ENCODE measurements around the gene CDK17.

The CDK17 gene

DNA sequence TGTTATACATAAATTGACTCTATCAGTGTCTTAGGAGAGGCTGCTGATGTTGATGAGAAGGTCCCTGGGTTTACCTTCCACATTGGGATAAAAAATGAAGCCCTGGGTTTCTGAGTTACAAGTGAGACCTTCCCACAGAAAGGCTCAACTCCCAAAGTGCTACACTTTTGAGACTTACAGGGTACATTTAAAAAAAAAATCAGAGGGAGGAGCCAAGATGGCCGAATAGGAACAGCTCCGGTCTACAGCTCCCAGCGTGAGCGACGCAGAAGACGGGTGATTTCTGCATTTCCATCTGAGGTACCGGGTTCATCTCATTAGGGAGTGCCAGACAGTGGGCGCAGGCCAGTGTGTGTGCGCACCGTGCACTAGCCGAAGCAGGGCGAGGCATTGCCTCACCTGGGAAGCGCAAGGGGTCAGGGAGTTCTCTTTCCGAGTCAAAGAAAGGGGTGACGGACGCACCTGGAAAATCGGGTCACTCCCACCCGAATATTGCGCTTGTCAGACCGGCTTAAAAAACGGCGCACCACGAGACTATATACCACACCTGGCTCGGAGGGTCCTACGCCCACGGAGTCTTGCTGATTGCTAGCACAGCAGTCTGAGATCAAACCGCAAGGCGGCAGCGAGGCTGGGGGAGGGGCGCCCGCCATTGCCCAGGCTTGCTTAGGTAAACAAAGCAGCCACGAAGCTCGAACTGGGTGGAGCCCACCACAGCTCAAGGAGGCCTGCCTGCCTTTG is 84.3 kb downstream of the CDK17 start:
- peak; percentile 22 for DNase-seq (ENCODE audit: low spot score)

DNA sequence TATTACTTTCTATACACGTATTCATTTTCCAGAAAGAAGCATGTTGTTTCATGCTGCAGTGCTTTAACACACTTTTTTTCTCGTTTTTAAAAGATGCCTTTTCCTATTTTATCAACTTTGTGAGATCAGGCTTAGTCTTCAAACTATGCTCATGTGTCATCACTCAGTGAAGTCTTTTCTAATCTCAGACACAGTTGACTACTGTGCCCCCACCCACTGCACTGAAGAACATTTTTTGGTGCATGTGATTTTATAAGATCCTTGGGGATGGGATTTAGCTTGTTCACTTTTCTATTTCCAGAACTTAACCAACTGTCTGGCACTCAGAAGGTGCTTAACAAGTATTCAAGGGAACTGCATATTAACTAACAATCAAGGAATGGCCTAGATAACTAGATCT is 85.5 kb downstream of the CDK17 start:
- DNase-seq (ENCODE audit: low spot score), result no peak

GRCh38 chr12:96313606-96314005 is 86.6 kb downstream of the CDK17 start:
- no peak for DNase-seq (ENCODE audit: low spot score)

DNA sequence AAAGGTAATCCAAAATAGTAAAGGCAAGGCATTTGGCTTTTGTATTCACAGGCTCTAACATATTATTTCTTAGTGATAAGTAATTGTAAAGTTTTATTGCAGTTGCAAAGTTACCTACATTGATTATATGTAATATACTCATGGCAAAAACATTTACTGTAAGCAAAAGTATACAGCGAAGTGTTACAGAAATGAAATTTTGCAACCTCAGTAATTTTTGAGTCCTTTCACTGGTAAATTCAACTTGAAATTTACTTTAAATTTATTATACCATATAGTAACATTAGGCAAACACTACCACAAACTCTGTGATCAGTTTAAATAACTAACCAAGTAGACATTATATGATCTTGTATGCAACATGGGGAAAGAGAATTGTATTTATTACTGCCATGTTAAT is 89.0 kb downstream of the CDK17 start:
- DNase-seq (ENCODE audit: low spot score), result no peak

- no peak for DNase-seq (ENCODE audit: low spot score)
Measured at GRCh38 chr12:96310067-96310466, 90.2 kb downstream of the CDK17 start.

GRCh38 chr12:96308881-96309280 is 91.4 kb downstream of the CDK17 start:
- DNase-seq (ENCODE audit: low spot score), result no peak

GRCh38 chr12:96305665-96306064 is 94.6 kb downstream of the CDK17 start:
- no peak for DNase-seq (ENCODE audit: low spot score)

DNA sequence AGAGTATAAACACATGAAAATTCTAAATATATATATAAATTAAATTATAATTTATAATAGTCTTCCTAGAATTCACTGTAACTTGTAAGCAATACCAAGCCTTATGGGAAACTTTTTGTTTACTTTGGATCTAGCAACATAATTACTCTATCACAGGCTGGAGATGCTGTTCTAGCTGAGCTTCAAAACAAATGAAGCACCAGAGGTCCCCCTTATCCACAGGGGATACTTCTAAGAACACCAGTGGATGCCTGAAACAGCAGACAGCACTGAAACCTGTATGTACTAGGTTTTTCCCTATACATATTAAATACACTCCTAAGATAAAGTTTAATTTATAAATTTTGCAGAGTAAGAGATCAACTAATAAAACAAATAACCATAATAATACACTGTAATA is 96.6 kb downstream of the CDK17 start:
- no peak for DNase-seq (ENCODE audit: low spot score)

DNA sequence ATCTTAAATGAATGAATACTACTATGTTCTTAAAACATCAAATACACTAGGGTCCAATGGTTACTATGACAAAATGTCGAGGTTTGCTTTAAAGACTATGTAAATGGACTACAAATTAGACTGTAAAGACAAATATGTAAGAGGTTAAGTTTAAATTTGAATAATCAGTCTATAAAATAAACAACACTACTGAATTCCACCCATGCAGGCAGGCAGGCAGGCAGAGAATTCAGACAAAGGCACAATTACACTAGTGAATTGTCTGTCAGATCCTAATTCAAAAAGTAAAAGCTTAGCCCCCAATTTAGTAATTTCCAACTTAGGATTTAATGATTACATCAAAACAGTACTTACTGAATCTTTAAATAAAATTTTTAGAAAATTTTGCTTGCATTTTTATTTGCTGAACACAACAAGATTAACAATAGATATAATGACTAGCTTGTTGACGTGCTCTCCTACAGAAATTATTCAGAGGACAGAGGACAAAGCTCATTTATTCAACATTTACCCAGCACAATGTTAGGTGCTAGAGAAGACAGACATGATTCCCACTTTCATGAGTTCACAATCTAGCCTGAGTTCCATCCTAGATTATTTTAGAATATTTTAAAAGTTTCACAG is 97.4 kb downstream of the CDK17 start:
- no peak for DNase-seq (ENCODE audit: low spot score)

DNA sequence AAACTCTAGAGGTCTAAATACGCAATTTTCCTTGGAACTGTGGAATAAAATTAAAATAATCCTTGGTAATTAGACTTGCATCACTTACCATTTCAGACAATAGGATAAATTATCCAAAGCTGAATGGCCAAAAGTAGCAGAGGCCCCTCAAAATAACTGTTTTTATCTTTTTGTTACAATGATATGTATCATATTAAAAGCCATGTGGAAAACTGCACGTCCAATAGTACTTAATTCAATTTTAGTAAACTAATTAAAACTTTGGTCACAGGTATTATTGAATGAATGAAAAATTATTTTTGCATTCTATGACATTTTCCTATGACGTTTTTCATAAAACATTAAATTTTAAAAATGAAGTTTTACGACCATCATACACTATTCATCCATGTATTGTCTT is 98.5 kb downstream of the CDK17 start:
- no peak for DNase-seq (ENCODE audit: low spot score)

- DNase-seq (ENCODE audit: low spot score), result no peak
Measured at GRCh38 chr12:96300064-96300463, 100.2 kb downstream of the CDK17 start.

DNA sequence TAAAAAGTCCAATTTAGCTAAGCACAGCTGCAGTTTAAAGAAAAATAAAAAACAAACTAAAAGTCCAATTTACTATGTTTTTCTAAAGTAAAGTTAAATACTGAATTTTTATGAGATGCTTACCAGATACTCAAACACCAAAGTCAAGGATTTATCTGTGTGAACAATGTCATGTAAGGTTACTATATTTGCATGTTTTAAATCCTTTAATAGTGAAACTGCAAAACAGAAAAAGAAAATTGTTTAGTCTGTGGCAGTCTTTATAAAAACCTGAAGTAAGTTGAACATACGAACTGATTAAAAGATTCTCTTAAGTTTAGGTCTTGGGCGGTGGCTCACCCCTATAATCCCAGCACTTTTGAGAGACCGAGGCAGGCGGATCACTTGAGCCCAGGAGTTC is 102.7 kb downstream of the CDK17 start:
- no peak for DNase-seq (ENCODE audit: low spot score)

- no peak for DNase-seq (ENCODE audit: low spot score)
Measured at GRCh38 chr12:96295532-96296160, 104.6 kb downstream of the CDK17 start.

- DNase-seq (ENCODE audit: low spot score), result peak; percentile 38
Measured at GRCh38 chr12:96294831-96295230, 105.4 kb downstream of the CDK17 start.

- DNase-seq (ENCODE audit: low spot score), result no peak
Measured at GRCh38 chr12:96293093-96293492, 107.1 kb downstream of the CDK17 start.

- no peak for DNase-seq (ENCODE audit: low spot score)
Measured at GRCh38 chr12:96289067-96289466, 111.2 kb downstream of the CDK17 start.

- DNase-seq (ENCODE audit: low spot score), result no peak
Measured at GRCh38 chr12:96285158-96285557, 115.1 kb downstream of the CDK17 start.

DNA sequence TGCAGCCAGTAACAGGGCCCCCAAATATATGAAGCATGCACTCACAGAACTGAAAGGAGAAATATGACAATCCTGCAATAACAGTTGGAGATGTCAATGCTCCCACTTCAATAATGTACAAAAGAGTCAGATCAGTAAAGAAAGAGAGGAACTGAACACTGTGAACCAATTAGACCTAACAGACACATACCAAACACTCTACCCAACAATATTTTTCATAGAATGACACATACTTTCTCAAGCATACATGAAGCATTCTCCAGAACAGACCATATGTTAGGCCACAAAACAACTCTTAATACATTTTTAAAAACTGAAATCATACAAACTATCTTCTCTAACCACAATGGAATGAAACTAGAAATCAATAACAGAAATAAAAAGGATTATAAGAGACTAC is 125.9 kb downstream of the CDK17 start:
- DNase-seq (ENCODE audit: low spot score), result no peak

DNA sequence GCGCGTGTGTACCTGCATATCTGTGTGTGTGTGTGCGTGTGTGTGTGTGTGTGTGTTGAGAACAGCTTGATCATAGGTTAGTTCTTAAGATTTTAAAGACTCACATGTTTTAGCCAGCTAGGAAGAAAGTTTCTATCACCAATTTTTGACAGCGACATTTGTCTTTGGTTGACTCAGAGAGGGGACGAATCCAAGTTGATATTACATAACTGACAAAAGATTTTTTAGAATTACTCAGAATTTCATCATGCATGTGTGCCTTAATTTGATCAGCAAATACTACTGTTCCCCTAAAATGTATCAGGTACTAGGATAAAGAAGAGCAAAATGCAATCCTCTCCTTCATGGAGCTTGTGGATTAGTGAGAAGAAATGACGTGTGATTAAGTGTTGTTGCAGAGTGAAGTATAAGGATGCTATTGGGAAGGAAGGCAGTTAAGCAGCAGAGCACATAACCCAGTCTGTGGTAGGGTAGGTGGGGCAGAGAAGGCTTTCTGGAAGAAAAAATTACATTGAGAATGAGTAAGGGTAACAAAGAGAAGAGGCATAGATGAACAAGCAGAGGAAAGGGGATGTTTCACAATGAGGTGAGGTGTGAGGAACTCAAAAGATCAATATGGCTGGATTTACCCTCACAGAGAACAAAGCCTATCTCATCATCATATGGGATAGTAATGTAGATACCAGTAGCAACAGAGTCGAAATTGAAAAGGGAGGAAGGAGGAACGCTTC is 128.6 kb downstream of the CDK17 start:
- DNase-seq (ENCODE audit: low spot score), result no peak

- no peak for DNase-seq (ENCODE audit: low spot score)
Measured at GRCh38 chr12:96266238-96266637, 134.0 kb downstream of the CDK17 start.

- DNase-seq (ENCODE audit: low spot score), result no peak
Measured at GRCh38 chr12:96265836-96266235, 134.4 kb downstream of the CDK17 start.

DNA sequence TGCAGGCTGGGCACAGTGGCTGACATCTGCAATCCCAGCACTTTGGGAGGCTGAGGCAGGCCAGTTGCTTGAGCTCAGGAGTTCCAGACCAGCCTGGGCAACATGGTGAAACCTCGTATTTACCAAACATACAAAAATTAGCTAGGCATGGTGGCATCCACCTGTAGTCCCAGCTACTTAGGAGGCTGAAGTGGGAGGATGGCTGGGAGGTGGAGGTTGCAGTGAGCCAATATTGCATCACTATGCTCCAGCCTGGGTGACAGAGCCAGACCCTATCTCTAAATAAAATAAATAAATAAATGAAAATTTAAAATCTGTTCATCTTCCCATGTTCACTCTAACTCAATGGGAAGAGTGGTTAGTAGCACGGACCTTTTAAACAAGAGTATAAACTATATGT is 134.8 kb downstream of the CDK17 start:
- DNase-seq (ENCODE audit: low spot score), result no peak

DNA sequence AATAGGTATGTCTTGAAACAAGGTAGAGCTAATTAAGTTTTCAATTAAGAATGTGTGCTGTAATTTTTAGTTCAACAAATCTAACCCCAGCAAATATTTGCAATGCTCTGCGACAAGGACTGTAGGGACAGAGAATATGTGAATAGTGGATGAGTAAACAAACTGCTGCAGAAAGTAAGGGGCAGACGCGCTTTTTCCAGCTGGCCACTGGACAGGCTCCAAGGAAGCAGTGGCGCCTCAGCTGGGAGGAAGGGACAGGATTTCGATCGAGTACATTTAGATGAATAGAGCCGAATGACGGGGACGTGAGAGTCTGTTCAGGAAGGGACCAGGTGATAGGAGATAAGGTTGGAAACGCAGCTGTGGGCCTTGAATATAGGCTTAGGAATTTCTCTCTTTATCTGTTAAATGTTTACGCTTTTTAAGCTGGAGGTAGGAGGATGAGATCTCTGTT is 136.8 kb downstream of the CDK17 start:
- no peak for DNase-seq (ENCODE audit: low spot score)

Measured in SW480 (cell line).